Measurements from ENCODE around the gene TTBK2.
"Not testable (repeated sequence)": the region's sequence is repeated elsewhere in the genome, so short reads cannot be mapped to it uniquely, and the experiment has no call there.

TTBK2 gene

GRCh38 chr15:42920519-42921341 is at the start of gene TTBK2:
Gene TTBK2 (minus strand): TSS chr15:42920778. CDS start chr15:42878617, 42,161 bp downstream.
- peak; percentile 96 for DNase-seq

GRCh38 chr15:42964476-42964875 is 43.9 kb upstream of the TTBK2 start:
- no peak for DNase-seq

- DNase-seq = no peak
These were observed 34.9 kb upstream of the TTBK2 start for GRCh38 chr15:42955518-42955917.

GRCh38 chr15:42954291-42954690 is 33.7 kb upstream of the TTBK2 start:
- DNase-seq = no peak

- DNase-seq = not testable (repeated sequence)
These were observed 28.3 kb upstream of the TTBK2 start for GRCh38 chr15:42948898-42949297.

- no peak for DNase-seq
These were observed 19.9 kb upstream of the TTBK2 start for GRCh38 chr15:42940527-42940926.

GRCh38 chr15:42939841-42940240 is 19.3 kb upstream of the TTBK2 start:
- no peak for DNase-seq

GRCh38 chr15:42937143-42937542 is 16.6 kb upstream of the TTBK2 start:
- no peak for DNase-seq

GRCh38 chr15:42933886-42934667 is 13.5 kb upstream of the TTBK2 start:
- no peak for DNase-seq

- no peak for DNase-seq
These were observed 12.4 kb upstream of the TTBK2 start for GRCh38 chr15:42932833-42933515.

GRCh38 chr15:42931702-42932486 is 11.3 kb upstream of the TTBK2 start:
- DNase-seq = no peak

GRCh38 chr15:42929306-42929848 is 8.8 kb upstream of the TTBK2 start:
- DNase-seq = no peak

- peak; percentile 54 for DNase-seq
These were observed 759 bp upstream of the TTBK2 start for GRCh38 chr15:42921342-42921731.

- DNase-seq = no peak
These were observed 619 bp downstream of the TTBK2 start for GRCh38 chr15:42919799-42920518.

- no peak for DNase-seq
These were observed 1.3 kb downstream of the TTBK2 start for GRCh38 chr15:42919308-42919707.

GRCh38 chr15:42918047-42918446 is 2.5 kb downstream of the TTBK2 start:
- no peak for DNase-seq

GRCh38 chr15:42915654-42916315 is 4.8 kb downstream of the TTBK2 start:
- no peak for DNase-seq

- DNase-seq = no peak
These were observed 5.7 kb downstream of the TTBK2 start for GRCh38 chr15:42914728-42915497.

- DNase-seq = no peak
These were observed 9.5 kb downstream of the TTBK2 start for GRCh38 chr15:42911058-42911592.

GRCh38 chr15:42908538-42908937 is 12.0 kb downstream of the TTBK2 start:
- DNase-seq = no peak

All from activated CD4-positive, CD25-positive, alpha-beta regulatory T cell treated with anti-CD3 and anti-CD28 coated beads, Interleukin-2, amount 50 U/mL, for 72 hours (primary cell).